HCT116 (cell line): Measurements from ENCODE around the gene TEX12. TPM values are rescaled to one million over a fixed set of nuclear protein-coding genes. Genes with fewer than 3 reads are reported as not detected.
"Not testable (repeated sequence)": the region's sequence is repeated elsewhere in the genome, so short reads cannot be mapped to it uniquely, and the experiment has no call there.

ENCODE experiments used
- ATAC-seq: fragments of 200-7000 bp; cut with Tn5 transposase; 2 replicates; pipeline ENCODE4 v1.9.1; 2020; ENCODE audit warnings: mild to moderate bottlenecking, moderate library complexity
- BruUV-seq: library from RNA; stranded (reverse); fragments of 400-500 nt; replicated peaks from 2 replicates; lab custom pipeline; 2021; lab: Mats Ljungman, UMichigan
- CTCF ChIA-PET: fragments of 300-600 bp; sonication (Branson Sonifier 250); formaldehyde crosslinking; loops from one replicate; lab custom pipeline; 2021; ENCODE audit warnings: antibody characterized with exemption; lab: Charles Lee
- POLR2A ChIA-PET: fragments of 300-600, 350-600 bp; sonication (Branson Sonifier 250); formaldehyde crosslinking; loops from one replicate; lab custom pipeline; 2021; ENCODE audit warnings: antibody characterized with exemption; lab: Charles Lee
- RAD21 ChIA-PET, 2 experiments: fragments of 300-600 bp; sonication (Branson Sonifier 250); formaldehyde crosslinking; loops; one replicate each; lab custom pipeline; 2023; ENCODE audit warnings: low total read pairs in 2 of 2; ENCODE audit not compliant: uncharacterized antibody in 2 of 2, unreplicated experiment in 2 of 2, low non-redundant PET in 1 of 2; lab: Charles Lee
- DNase-seq: peaks from one replicate; pipeline ENCODE4 v3.0.0-alpha.2; 2010; ENCODE audit warnings: low read depth, low spot score
- H2AFZ ChIP-seq: fragments of 200-600 bp; shearing (Covaris generic), sonication (generic); 2 replicates; pipeline ENCODE4 v1.6.1; 2017; ENCODE audit warnings: low read depth, mixed run types, mixed read lengths, antibody characterized with exemption, low read length; ENCODE audit not compliant: poor library complexity, severe bottlenecking
- H3K27ac ChIP-seq: 2 replicates; pipeline ENCODE4 v1.5.1; 2012; ENCODE audit warnings: low read depth, low read length
- H3K27me3 ChIP-seq: fragments of 200-600 bp; sonication (generic); 2 replicates; pipeline ENCODE4 v1.6.1; 2016; ENCODE audit warnings: mixed run types, low read length, mixed read lengths; ENCODE audit not compliant: insufficient read depth
- H3K36me3 ChIP-seq, 2 experiments: fragments of 200-500 bp in 1 of 2; fragments of 200-600 bp in 1 of 2; sonication (Bioruptor generic) in 1 of 2; sonication (generic) in 1 of 2; 2 replicates each; pipeline versions ENCODE4 v1.5.1 to v1.6.1; 2014 to 2016; ENCODE audit warnings: low read length in 2 of 2, inconsistent platforms in 1 of 2, mixed read lengths in 1 of 2, mixed run types in 1 of 2; ENCODE audit not compliant: insufficient read depth in 2 of 2, control insufficient read depth in 1 of 2
- H3K4me1 ChIP-seq, 2 experiments: fragments of 200-600 bp in 1 of 2; sonication (generic) in 1 of 2; 2 replicates each; pipeline versions ENCODE4 v1.5.1 to v1.6.1; 2012 to 2017; ENCODE audit warnings: low read length in 2 of 2, inconsistent platforms in 1 of 2, mild to moderate bottlenecking in 1 of 2, mixed read lengths in 1 of 2, mixed run types in 1 of 2, moderate library complexity in 1 of 2; ENCODE audit not compliant: insufficient read depth in 2 of 2, control insufficient read depth in 1 of 2
- H3K4me2 ChIP-seq: fragments of 200-600 bp; sonication (generic); 2 replicates; pipeline ENCODE4 v1.6.1; 2017; ENCODE audit warnings: mixed run types, low read length, mixed read lengths
- H3K4me3 ChIP-seq, 2 experiments: fragments of 200-600 bp in 1 of 2; sonication (generic) in 1 of 2; replicated peaks in 1 of 2; 2 replicates each; pipeline ENCODE4 v1.5.1; 2011 to 2016; ENCODE audit warnings: low read length in 2 of 2, control low read depth in 1 of 2, low read depth in 1 of 2, mild to moderate bottlenecking in 1 of 2, mixed read lengths in 1 of 2, mixed run types in 1 of 2
- H3K79me2 ChIP-seq: fragments of 200-600 bp; sonication (generic); 2 replicates; pipeline ENCODE4 v1.6.1; 2017; ENCODE audit warnings: mild to moderate bottlenecking, mixed run types, low read length, moderate library complexity, mixed read lengths; ENCODE audit not compliant: insufficient read depth
- H3K9ac ChIP-seq: fragments of 200-600 bp; sonication (generic); 2 replicates; pipeline ENCODE4 v1.6.1; 2016; ENCODE audit warnings: low read length, mixed read lengths
- H3K9me2 ChIP-seq: fragments of 200-600 bp; sonication (generic), shearing (Covaris generic); 2 replicates; pipeline ENCODE4 v1.6.1; 2017; ENCODE audit warnings: mixed run types, mild to moderate bottlenecking, moderate library complexity; ENCODE audit not compliant: insufficient read depth
- H3K9me3 ChIP-seq, 2 experiments: fragments of 200-500 bp in 1 of 2; fragments of 200-600 bp in 1 of 2; sonication (Bioruptor generic) in 1 of 2; sonication (generic) in 1 of 2; 2 replicates each; pipeline ENCODE4 v1.6.1; 2014 to 2017; ENCODE audit warnings: low read length in 2 of 2, mixed read lengths in 2 of 2, inconsistent platforms in 1 of 2, low read depth in 1 of 2, mild to moderate bottlenecking in 1 of 2, mixed run types in 1 of 2, moderate library complexity in 1 of 2; ENCODE audit not compliant: control insufficient read depth in 1 of 2, insufficient read depth in 1 of 2
- H4K20me1 ChIP-seq: fragments of 200-600 bp; sonication (generic), shearing (Covaris generic); 2 replicates; pipeline ENCODE4 v1.6.1; 2017; ENCODE audit warnings: mixed run types, mild to moderate bottlenecking, moderate library complexity; ENCODE audit not compliant: insufficient read depth
- EGR1 ChIP-seq: IDR thresholded peaks from 2 replicates; pipeline ENCODE4 v1.6.1; 2012; ENCODE audit warnings: low read depth
- EZH2 ChIP-seq: fragments of 200-600 bp; sonication (generic); IDR thresholded peaks from 2 replicates; pipeline ENCODE4 v1.6.1; 2017; ENCODE audit warnings: antibody characterized with exemption, mixed run types
- SIN3A ChIP-seq: IDR thresholded peaks from 2 replicates; pipeline ENCODE4 v1.6.1; 2012; ENCODE audit warnings: low read depth
- SP1 ChIP-seq: IDR thresholded peaks from 2 replicates; pipeline ENCODE4 v1.6.1; 2012; ENCODE audit warnings: low read depth
- ZFX ChIP-seq: fragments of 450-650 bp; IDR thresholded peaks from 2 replicates; pipeline ENCODE4 v1.6.1; 2017
- intact Hi-C: fragments of 100-400 bp; cut with micrococcal nuclease; formaldehyde crosslinking; loops from 2 replicates; pipeline ENCODE4 v1.10.0; 2022
- total RNA-seq: library from RNA; stranded (reverse); gene quantifications from one replicate; pipeline ENCODE4 v1.2.1, GENCODE V29; 2021; ENCODE audit not compliant: unreplicated experiment
- TF ChIP-seq, protein P1 (sequence below): IDR thresholded peaks from 2 replicates; pipeline ENCODE4 v1.6.1; 2011; ENCODE audit warnings: mild to moderate bottlenecking, low read length, moderate library complexity; ENCODE audit not compliant: insufficient replicate concordance; ENCODE audit errors: extremely low read depth

TEX12 gene
- total RNA-seq, 1 experiment from 2014 or later = not detected

DNA sequence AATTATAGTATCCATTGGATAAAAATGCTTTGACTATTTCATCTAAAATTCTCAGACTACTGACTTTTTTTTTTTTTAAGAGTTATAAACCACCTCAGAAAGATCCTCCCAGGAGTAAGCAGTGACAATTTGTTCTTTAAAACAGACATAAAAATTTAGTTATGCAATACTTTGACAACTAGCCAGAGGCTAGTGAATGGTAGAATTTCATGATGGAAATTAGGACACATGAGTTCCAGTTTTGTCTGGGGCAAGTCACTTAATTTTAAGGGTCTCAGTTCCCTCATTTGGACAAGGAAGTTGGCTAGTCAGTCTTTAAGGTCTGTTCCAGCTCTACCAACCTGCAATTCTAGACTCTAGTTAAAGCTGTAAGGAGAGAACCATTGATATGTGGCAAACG, 6.2 kb upstream of the TEX12 start:
- Histone ChIP-seq H2AFZ (no peak overlapping the region), H3K9me3 (no peaks in the 10 kb centered on the region), H3K9ac (no peak overlapping the region), H3K79me2 (peaks cover 70% of the 10 kb centered on the region), H3K27ac (no peak overlapping the region), H3K4me3 (no peak overlapping the region), H3K4me1 (peaks cover 49 to 82% of the 10 kb centered on the region in 2 experiments), H3K36me3 (peaks cover 0 to 5% of the 10 kb centered on the region in 2 experiments; a peak in 2 of 4 replicates), H3K9me2 (no peaks in the 10 kb centered on the region), H4K20me1 (no peaks in the 10 kb centered on the region), H3K27me3 (no peaks in the 10 kb centered on the region), H3K4me2 (peak overlapping the region; percentile 76; the same call in 1 of the 2 replicates)
- DNase-seq = no peak
- TF ChIP-seq SIN3A (no peak), ZFX (no peak), EGR1 (no peak), SP1 (no peak), EZH2 (no peak)
- TF ChIP-seq, protein P1, sequence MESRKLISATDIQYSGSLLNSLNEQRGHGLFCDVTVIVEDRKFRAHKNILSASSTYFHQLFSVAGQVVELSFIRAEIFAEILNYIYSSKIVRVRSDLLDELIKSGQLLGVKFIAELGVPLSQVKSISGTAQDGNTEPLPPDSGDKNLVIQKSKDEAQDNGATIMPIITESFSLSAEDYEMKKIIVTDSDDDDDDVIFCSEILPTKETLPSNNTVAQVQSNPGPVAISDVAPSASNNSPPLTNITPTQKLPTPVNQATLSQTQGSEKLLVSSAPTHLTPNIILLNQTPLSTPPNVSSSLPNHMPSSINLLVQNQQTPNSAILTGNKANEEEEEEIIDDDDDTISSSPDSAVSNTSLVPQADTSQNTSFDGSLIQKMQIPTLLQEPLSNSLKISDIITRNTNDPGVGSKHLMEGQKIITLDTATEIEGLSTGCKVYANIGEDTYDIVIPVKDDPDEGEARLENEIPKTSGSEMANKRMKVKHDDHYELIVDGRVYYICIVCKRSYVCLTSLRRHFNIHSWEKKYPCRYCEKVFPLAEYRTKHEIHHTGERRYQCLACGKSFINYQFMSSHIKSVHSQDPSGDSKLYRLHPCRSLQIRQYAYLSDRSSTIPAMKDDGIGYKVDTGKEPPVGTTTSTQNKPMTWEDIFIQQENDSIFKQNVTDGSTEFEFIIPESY = no peak
- RAD21 ChIA-PET = no interaction called here
- CTCF ChIA-PET = no interaction called here
- intact Hi-C loops = loop anchor here (5.0 kb wide), 1 partner anchor 284 kb away; the partner anchor contains the start of genes CFAP68 and FDXACB1
- BruUV-seq = TSS peak; percentile 1
- ATAC-seq = no peak
- POLR2A ChIA-PET = no interaction called here

DNA sequence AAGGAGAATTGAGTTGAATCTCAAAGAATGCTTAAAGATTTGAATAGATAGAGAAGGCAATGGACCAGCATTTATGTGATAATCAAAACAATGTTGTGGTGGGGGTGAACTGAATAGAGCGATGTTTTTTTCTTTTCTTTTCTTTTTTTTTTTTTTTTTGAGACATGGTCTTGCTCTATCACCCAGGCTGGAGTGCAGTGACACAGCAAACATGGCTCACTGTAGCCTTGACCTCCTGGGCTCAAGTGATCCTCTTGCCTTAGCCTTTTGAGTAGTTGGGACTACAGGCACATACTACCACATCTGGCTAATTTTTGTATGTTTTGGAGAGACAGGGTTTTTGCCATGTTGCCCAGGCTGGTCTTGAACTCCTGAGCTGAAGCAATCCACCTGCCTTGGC, 5.0 kb upstream of the TEX12 start:
- H3K36me3 ChIP-seq, CTCF ChIA-PET, BruUV-seq, H4K20me1 ChIP-seq, H3K27me3 ChIP-seq, ATAC-seq, H2AFZ ChIP-seq, H3K9me2 ChIP-seq, POLR2A ChIA-PET, RAD21 ChIA-PET, DNase-seq, H3K9me3 ChIP-seq: not testable (repeated sequence)
- H3K4me2 ChIP-seq = peak overlapping the region; percentile 76
- H3K4me3 ChIP-seq = peak overlapping the region; percentile 68 to 79
- H3K9ac ChIP-seq = peak overlapping the region; percentile 73; the same call in 1 of the 2 replicates
- H3K4me1 ChIP-seq = peaks cover 39 to 80% of the 10 kb centered on the region in 2 experiments
- H3K79me2 ChIP-seq = peaks cover 60% of the 10 kb centered on the region
- intact Hi-C loops = loop anchor here (5.0 kb wide), 1 partner anchor 285 kb away; the partner anchor contains the start of genes CFAP68 and FDXACB1
- peak overlapping the region; percentile 57; the same call in 1 of the 2 replicates for H3K27ac ChIP-seq
